AG04450 (cell line): Measurements from ENCODE around the gene NAA10. TPM values are rescaled to one million over a fixed set of nuclear protein-coding genes. Genes with fewer than 3 reads are reported as not detected.

ENCODE experiments used
- CTCF ChIA-PET: fragments of 300-600, 350-600 bp; formaldehyde crosslinking; extraction: SDS; loops from one replicate; lab custom pipeline; 2022; ENCODE audit warnings: antibody characterized with exemption, inconsistent platforms; lab: Charles Lee
- POLR2A ChIA-PET: fragments of 350-600 bp; formaldehyde crosslinking; extraction: SDS; loops from one replicate; lab custom pipeline; 2021; ENCODE audit warnings: antibody characterized with exemption, inconsistent platforms; lab: Yijun Ruan, JAX
- DNase-seq: peaks from one replicate; pipeline ENCODE4 v3.0.0-alpha.2; 2011; ENCODE audit warnings: low read depth, low spot score
- H3K27ac ChIP-seq: one replicate; pipeline ENCODE4 v1.5.1; 2012; ENCODE audit warnings: low read depth, low read length, control low read depth
- H3K27me3 ChIP-seq: one replicate; pipeline ENCODE4 v1.6.0; 2012; ENCODE audit warnings: low read length; ENCODE audit not compliant: control insufficient read depth, insufficient read depth
- H3K4me3 ChIP-seq: 2 replicates; pipeline ENCODE4 v1.5.1; 2011; ENCODE audit warnings: mild to moderate bottlenecking, low read depth, low read length, control low read depth
- H3K9me3 ChIP-seq: 2 replicates; pipeline ENCODE4 v1.5.1; 2012; ENCODE audit warnings: low read length; ENCODE audit not compliant: control insufficient read depth, insufficient read depth
- polyA plus RNA-seq: library from polyadenylated mRNA; depleted of rRNA; stranded (reverse); fragments of >200 nt; gene quantifications from 2 replicates; pipeline ENCODE4 v1.2.3, GENCODE V29; 2011
- TF ChIP-seq, protein P1 (sequence below): IDR thresholded peaks from 2 replicates; pipeline ENCODE4 v1.5.1; 2011; ENCODE audit warnings: low read depth, low read length, control low read depth, inconsistent platforms

NAA10 gene
- polyA plus RNA-seq, 1 experiment = 42.9 TPM

DNA sequence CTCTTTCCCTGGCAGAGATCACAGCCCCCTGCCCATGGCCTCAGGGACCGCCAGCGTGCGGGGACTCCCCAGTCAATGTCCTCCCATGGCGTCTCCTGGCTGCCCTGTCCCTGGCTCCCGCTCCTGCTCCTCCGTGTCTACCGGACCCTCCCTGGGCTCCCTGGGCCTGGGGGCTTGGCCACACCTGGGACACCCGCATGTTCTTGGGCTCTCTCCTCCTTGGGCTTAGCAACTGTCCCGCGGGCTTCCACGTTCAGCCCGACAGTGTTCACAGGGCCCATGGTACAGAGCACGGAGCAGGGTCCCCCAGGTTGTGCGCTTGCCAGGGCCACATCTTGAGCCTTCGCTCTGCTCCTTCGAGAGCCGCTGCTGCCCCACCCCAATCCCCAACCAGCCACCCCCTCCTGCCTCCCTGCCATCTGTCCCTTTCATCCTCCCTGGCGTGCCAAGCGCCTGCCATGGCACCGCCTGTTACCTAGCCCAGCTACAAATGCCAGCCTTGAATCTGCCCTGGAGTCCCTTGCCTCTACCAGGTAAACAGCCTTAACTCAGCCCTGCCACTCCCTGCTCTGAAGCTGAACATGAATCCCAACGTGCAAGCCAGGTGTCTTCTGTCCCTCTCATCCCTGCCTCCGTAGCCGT is 26.5 kb downstream of the NAA10 start:
- Histone ChIP-seq H3K27me3 (peaks cover 2% of the 10 kb centered on the region), H3K4me3 (no peak overlapping the region), H3K9me3 (no peaks in the 10 kb centered on the region; the same call in 1 of the 2 replicates), H3K27ac (no peak overlapping the region)
- CTCF ChIA-PET = no interaction called here
- no peak for DNase-seq
- TF ChIP-seq, protein P1, sequence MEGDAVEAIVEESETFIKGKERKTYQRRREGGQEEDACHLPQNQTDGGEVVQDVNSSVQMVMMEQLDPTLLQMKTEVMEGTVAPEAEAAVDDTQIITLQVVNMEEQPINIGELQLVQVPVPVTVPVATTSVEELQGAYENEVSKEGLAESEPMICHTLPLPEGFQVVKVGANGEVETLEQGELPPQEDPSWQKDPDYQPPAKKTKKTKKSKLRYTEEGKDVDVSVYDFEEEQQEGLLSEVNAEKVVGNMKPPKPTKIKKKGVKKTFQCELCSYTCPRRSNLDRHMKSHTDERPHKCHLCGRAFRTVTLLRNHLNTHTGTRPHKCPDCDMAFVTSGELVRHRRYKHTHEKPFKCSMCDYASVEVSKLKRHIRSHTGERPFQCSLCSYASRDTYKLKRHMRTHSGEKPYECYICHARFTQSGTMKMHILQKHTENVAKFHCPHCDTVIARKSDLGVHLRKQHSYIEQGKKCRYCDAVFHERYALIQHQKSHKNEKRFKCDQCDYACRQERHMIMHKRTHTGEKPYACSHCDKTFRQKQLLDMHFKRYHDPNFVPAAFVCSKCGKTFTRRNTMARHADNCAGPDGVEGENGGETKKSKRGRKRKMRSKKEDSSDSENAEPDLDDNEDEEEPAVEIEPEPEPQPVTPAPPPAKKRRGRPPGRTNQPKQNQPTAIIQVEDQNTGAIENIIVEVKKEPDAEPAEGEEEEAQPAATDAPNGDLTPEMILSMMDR = no peak
- POLR2A ChIA-PET = interaction anchor here (0.6 kb wide), 1 partner anchor 30 kb away, joined by 4 read pairs; no protein-coding TSS in a partner anchor

DNA sequence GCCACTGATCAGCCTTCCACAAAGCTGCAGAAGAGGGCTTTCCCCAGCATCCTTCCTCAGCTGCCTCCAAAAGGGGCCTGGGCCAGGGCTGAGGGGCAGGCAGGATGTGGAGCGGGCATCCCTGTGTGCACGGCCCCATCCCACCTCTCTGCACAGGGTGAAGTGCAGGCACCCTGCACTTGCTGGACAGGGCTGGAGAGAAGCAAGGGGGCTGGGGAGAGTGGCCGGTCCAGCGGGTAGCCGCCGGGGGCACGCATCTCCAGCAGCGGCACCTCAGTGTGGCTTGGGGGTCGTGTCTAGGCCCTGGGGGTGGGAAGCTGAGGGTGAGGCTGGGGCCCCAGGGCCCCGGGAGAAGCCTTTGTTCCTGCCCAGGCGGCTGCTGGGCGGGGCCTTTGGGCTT is 27.4 kb downstream of the NAA10 start:
- TF ChIP-seq, protein P1 = no peak

DNA sequence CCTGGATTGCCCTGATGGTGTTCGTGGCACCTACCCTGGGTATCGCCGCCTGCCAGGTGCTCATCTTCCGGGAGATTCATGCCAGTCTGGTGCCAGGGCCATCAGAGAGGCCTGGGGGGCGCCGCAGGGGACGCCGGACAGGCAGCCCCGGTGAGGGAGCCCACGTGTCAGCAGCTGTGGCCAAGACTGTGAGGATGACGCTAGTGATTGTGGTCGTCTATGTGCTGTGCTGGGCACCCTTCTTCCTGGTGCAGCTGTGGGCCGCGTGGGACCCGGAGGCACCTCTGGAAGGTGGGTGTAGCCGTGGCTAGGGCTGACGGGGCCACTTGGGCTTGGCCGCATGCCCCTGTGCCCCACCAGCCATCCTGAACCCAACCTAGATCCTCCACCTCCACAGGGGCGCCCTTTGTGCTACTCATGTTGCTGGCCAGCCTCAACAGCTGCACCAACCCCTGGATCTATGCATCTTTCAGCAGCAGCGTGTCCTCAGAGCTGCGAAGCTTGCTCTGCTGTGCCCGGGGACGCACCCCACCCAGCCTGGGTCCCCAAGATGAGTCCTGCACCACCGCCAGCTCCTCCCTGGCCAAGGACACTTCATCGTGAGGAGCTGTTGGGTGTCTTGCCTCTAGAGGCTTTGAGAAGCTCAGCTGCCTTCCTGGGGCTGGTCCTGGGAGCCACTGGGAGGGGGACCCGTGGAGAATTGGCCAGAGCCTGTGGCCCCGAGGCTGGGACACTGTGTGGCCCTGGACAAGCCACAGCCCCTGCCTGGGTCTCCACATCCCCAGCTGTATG is 28.5 kb downstream of the NAA10 start:
- Histone ChIP-seq H3K27me3 (peaks cover 2% of the 10 kb centered on the region), H3K9me3 (no peaks in the 10 kb centered on the region; the same call in 1 of the 2 replicates), H3K27ac (no peak overlapping the region), H3K4me3 (no peak overlapping the region)
- POLR2A ChIA-PET = no interaction called here
- TF ChIP-seq, protein P1 = no peak
- DNase-seq = no peak
- CTCF ChIA-PET = no interaction called here

More for the DNA sequence above, 27.4 kb downstream of the NAA10 start:
- Histone ChIP-seq H3K27ac (no peak overlapping the region), H3K9me3 (no peaks in the 10 kb centered on the region; the same call in 1 of the 2 replicates), H3K27me3 (peaks cover 2% of the 10 kb centered on the region), H3K4me3 (no peak overlapping the region)
- ChIA-PET POLR2A (no interaction called here), CTCF (no interaction called here)
- DNase-seq = no peak

DNA sequence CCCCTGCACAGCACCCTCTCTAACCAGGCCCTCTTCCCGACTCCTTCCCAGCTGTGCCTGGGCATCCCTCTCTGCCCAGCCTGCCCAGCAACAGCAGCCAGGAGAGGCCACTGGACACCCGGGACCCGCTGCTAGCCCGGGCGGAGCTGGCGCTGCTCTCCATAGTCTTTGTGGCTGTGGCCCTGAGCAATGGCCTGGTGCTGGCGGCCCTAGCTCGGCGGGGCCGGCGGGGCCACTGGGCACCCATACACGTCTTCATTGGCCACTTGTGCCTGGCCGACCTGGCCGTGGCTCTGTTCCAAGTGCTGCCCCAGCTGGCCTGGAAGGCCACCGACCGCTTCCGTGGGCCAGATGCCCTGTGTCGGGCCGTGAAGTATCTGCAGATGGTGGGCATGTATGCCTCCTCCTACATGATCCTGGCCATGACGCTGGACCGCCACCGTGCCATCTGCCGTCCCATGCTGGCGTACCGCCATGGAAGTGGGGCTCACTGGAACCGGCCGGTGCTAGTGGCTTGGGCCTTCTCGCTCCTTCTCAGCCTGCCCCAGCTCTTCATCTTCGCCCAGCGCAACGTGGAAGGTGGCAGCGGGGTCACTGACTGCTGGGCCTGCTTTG is 29.2 kb downstream of the NAA10 start:
- CTCF ChIA-PET = no interaction called here
- H3K27ac ChIP-seq = no peak overlapping the region
- no peak for DNase-seq
- no peaks in the 10 kb centered on the region; the same call in 1 of the 2 replicates for H3K9me3 ChIP-seq
- TF ChIP-seq, protein P1 = no peak
- POLR2A ChIA-PET = no interaction called here
- no peak overlapping the region for H3K4me3 ChIP-seq
- H3K27me3 ChIP-seq = peaks cover 2% of the 10 kb centered on the region
